ENCODE measurements around the gene LRTM2.
A peak's percentile ranks its signal among the peaks of the same experiment; 100 is the strongest.

LRTM2 gene

DNA sequence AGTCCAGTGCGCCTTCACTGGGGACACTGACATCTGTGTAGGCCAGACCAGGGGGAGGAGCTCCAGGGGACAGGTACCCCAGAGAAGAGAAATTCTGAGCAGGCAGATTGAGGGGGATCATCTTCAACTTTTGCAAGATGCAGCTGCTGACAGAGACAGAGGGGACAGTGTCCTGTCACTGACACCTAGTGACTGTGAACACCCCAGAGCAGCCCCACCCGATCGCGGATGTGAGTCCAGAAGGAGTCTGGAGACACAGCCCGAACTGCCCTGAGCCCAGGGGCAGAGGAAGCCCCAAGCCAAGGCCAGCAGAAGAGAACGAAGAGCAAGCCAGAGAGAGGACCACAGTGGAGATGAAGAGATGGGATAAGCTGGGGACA lies 21.7 kb upstream of the LRTM2 start:
- no peak for DNase-seq

DNA sequence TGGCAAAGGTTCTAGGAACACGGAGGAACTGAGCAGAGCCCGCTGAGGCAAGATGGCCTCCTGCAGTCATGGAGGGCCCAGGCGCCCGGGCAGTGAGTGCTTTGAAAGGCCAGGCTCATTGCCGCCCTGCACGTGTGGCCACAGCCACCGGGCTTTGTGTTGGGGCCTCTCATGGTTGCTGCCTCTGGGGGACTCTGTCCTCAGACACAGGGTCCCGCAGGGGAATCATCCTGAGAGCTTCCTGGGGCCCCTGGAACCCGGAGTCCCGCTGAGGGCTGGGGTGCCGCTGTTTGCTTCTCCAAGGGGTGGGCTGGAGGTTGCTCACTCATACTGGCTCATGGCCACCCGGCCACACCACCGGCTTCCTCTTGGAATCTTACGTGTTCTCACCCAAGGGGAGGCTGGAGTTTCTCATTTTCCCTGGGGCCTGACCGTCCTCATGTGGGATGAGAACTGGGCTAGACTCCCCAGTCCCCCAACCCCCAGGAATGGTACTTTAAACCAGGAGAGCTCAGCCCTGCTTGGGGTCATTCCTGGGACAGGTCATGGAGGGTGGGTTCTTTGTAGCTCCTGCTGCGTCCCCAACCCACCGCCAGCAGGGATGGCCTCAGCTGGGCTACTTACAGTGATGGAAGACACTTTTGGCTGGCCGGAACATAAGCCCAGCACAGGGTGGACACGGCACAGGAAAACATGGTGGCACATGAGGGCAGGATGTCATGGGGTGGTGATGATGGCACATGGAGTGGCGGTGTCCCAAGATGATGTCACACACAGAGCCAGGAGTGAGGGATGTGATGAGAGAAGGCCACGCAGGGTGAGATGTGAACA lies 21.1 kb upstream of the LRTM2 start:
- DNase-seq: no peak

GRCh38 chr12:1799882-1800400 lies 20.4 kb upstream of the LRTM2 start:
- no peak for DNase-seq

GRCh38 chr12:1800401-1801302 lies 19.7 kb upstream of the LRTM2 start:
- DNase-seq: peak in 1 of 6 experiments; percentile 7

DNA sequence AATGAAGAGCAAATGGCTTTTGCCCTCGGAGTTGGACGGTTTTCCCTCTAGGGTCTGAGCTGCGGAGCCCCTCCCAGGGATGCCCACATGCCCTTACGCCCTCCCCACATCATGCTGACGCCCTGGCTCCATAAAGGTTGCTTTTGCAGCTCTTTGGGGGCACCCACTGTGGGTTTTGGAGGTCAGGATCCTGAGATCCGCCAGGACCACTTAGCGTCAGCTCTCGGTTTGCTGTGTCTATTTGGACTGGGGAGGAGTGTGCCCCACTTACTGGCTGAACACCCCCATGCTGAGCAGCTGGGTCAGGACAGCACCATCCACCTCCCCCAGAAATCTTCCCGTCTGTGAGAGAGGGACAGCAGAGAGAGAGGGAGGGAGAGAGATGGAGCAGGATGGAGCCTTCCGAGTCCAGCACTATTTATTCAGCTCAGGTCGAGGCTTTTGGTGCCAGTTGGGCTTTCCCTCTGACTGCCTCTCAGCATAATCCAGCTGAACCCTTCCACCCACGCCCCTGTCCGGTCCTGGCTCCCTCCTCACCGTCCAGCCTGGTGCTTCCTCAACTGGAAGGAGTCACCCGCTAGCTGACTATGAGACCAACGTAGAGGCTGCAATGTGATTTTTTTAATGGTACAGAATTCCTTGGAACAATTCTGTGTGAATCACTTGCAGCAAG lies 18.9 kb upstream of the LRTM2 start:
- DNase-seq: no peak

DNA sequence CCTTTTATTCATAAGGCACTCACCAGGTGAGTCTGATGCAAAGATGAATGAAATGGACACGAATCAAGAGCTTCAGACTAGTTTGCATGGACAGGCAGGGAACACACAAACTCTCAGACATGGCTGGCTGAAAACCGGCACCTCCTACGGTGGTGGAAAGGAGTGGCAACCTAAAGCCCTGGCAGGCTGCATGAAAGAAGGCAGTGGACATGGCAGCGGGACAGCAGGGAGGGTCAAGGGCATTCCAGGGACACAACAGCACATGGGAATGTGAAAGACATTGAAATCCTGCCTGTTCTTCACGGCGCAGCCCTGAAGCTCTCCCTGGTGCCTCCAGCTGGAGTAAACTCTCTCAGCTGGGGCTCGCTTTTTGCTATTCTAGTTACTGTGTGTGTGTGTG lies 16.6 kb upstream of the LRTM2 start:
- no peak for DNase-seq

DNA sequence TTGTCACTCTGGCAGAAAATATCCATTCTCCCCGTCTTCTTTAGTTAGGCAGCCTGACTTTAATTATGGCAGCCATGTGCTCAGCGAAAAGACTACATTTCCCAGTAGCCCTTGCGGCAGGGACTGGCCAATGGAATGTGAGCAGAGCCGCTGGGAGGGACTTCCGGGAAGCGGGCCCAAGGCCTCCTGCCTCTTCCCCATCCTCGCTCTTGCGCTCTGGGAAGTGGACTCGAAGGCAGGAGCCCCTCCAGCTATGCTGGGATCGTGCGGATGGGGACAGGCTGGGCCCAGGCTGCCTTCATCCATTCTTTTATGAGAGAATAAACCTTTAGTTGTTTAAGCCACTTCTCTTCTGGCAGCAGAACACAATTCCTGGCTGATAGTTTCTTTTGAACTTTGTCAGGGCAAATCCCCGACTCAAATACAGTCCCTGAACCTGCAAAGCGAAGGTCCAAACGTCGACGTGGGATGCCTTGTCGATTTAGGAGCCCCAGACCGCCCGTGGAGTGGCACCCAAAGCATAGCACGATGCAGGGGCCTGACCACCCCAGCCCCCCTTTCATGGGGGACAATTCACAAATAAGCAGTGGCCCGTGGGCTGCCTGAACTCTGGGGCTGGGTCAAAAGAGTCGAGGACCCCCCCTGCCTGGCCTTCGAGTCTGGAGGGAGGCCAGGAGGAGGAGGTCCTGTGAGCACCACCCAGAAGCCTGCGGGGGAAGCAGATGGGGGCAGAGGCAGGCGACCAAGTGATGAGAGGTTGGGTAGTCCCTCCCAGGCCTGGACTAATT lies 15.6 kb upstream of the LRTM2 start:
- peak; percentile 67 to 83 (median 72) for DNase-seq

GRCh38 chr12:1805441-1806081 lies 14.8 kb upstream of the LRTM2 start:
- DNase-seq: no peak

DNA sequence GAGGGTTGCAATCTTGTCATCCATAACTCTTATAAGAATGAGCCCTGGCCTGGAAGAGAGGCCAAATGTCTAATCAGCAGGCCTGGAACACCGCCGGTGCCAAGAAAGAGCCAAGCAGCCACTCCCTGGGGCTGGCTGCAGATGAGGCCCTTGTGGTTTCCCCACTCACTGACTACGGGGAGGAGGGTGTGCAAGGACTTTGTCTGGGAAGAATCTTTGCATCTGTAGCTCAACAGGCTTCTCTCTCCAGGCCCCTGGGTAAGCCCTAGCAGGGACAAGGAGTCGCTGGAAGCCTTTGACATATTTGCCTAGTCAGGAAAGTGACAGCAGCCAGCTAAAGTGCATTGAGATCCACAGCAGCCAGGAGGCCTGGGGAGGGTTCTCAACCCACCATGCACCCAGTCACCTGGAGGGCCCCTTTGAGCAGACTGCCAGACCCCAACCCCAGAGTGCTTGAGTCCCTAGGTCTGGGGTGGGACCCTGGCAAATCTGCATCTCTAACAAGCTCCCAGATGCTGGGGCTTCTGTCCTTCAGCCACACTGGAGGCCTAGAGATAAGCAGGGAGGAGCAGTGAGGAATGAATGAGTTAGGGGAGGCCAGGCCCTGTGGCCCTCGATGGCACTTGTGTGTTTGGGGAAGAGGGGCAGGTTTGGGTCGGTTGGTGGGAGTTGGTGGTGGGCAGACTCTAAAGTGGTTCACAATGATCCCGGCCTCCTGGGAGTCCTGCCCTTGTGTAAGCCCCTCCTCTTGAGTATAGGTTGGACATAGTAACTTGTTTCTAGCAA lies 13.9 kb upstream of the LRTM2 start:
- DNase-seq: no peak

GRCh38 chr12:1807087-1807860 lies 13.1 kb upstream of the LRTM2 start:
- no peak for DNase-seq

DNA sequence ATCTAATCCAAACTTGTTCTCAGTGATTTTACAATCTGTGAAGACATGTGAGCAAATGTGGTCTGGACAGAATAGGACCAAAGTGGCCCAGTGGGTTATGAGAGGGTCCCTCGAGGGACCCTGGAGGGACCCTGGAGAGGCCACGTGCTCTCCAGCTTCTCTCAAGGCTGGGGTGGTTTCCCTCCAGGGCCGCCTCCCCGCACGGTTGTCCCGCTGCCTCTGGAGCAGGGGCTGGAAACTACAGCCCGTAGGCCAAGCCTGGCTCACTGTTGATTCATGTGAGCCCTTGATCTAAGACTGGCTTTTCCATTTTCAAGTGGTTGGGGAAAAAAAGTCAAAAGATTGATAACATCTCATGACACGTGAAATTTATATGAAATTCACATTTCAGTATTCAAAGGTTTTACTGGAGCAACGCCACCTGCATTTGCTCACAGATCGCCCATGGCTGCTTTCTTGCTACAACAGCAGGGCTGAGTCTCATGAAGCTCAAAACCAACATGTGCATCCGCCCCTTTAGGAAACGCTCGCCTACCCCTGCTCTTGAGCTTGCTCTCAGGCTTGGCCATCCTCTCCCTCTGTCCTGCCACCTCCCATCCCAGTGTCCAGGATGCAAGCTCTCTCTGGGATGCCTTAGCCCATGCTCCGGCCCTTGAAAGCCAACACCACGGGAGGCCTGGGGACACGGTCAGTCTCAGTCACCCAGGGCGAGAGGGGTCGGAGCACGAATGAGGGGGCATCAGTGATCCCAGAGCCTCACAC lies 12.1 kb upstream of the LRTM2 start:
- no peak for DNase-seq

- DNase-seq: no peak
These were observed 11.4 kb upstream of the LRTM2 start for GRCh38 chr12:1808798-1809480.

DNA sequence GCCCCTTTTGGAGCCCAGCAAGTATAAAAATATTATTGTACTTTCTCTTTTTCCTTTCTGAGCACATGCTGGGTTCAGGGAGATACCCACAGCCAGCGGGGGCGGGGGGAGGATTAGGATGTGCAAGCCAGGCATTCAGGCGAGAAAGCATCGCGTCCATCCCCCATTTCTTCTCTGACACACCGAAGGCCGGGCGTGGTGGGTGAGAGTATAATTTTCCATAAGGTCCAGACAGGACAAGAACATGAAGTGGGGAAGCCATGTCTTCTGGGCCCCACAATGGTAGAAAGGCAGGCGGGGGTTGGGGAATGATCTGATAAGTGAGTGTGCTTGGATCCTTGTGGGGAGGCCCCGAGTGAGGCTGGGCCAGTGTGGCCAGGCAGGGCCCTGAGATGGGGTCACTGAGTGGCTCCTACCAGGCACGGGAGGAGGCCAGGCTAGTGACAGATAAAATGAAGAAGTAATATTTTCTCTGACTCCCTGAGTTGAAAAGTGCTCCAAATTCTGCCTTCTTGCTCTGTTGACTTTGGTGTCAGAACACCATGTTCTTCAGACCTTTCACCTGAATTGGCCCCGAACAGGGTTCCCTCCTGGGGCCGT lies 10.7 kb upstream of the LRTM2 start:
- DNase-seq: no peak

GRCh38 chr12:1810201-1810930 lies 10.0 kb upstream of the LRTM2 start:
- DNase-seq: no peak

DNA sequence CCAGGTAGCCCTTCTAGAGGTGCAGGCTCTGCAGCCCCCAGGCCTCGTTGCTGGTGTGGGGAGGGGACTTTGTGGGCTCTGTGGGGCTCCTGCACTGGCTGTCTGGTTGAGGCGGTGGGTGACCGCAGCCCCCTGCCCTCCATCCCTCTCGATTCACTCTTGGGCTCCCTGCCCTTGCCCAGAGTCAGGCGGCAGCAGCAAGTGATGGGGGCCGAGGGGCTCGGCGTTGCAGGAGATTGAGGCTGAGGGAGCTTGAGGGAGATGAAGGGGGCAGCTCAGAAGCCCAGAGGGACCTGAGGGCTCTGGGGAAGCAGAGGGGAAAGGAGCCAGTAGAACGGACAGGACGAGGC lies 9.5 kb upstream of the LRTM2 start:
- DNase-seq: no peak

GRCh38 chr12:1811281-1811947 lies 9.0 kb upstream of the LRTM2 start:
- no peak for DNase-seq

DNA sequence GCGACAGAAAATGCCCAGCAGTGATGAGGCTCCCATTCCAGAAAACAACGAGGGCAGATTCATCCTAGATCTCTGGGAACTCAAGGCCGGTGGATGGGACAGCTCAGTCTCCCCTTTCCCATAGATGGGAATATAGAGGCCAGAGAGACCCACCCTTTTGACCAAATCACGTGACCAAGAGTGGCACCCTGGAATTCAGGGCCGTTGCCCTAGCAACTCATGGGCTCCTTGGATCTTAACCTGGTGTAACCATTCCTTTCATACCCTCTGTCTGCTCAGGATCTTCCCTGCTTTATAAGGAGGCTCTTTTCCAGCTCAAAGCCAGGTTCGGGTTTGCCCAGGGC lies 8.4 kb upstream of the LRTM2 start:
- no peak for DNase-seq

All from stimulated activated naive CD4-positive, alpha-beta T cell (primary cell).